Caco-2 (cell line): ENCODE measurements around the gene PPFIBP2. TPM values are rescaled to one million over a fixed set of nuclear protein-coding genes. Genes with fewer than 3 reads are reported as not detected.

ENCODE experiments used
- BruUV-seq: library from RNA; stranded (reverse); fragments of 400-500 nt; replicated peaks from 2 replicates; lab custom pipeline; 2021; lab: Mats Ljungman, UMichigan
- CTCF ChIA-PET: fragments of 300-600 bp; sonication (Branson Sonifier 250); formaldehyde crosslinking; loops from one replicate; lab custom pipeline; 2022; ENCODE audit warnings: antibody characterized with exemption; lab: Charles Lee
- POLR2A ChIA-PET: fragments of 300-600 bp; sonication (Branson Sonifier 250); formaldehyde crosslinking; loops from one replicate; lab custom pipeline; 2022; ENCODE audit warnings: antibody characterized with exemption; lab: Charles Lee
- DNase-seq, 2 experiments: peaks; one replicate each; pipeline versions ENCODE4 v3.0.0 to v3.0.0-alpha.2; 2020 to 2022
- H3K27me3 ChIP-seq: replicated peaks from 2 replicates; pipeline ENCODE4 v1.6.0; 2011; ENCODE audit warnings: low read length; ENCODE audit not compliant: control insufficient read depth, insufficient read depth
- H3K36me3 ChIP-seq: 2 replicates; pipeline ENCODE4 v1.5.1; 2011; ENCODE audit warnings: low read length; ENCODE audit not compliant: control insufficient read depth, insufficient read depth
- H3K4me1 ChIP-seq: fragments of 250-450 bp; sonication (Bioruptor Pico); 2 replicates; pipeline ENCODE4 v1.5.1; 2020; ENCODE audit warnings: mild to moderate bottlenecking
- H3K4me3 ChIP-seq: 2 replicates; pipeline ENCODE4 v1.5.1; 2011; ENCODE audit warnings: low read depth, mild to moderate bottlenecking, control low read depth, low read length
- H3K9me3 ChIP-seq: fragments of 250-450 bp; sonication (Bioruptor Pico); 2 replicates; pipeline ENCODE4 v1.5.1; 2020; ENCODE audit warnings: mild to moderate bottlenecking, moderate library complexity
- H3K27ac Mint-ChIP-seq: one replicate; pipeline ENCODE4 v1.8.0; 2022; ENCODE audit warnings: mixed read lengths; ENCODE audit not compliant: unreplicated experiment
- H3K27me3 Mint-ChIP-seq: one replicate; pipeline ENCODE4 v1.8.0; 2022; ENCODE audit warnings: mixed read lengths; ENCODE audit not compliant: insufficient read depth, unreplicated experiment
- H3K36me3 Mint-ChIP-seq: one replicate; pipeline ENCODE4 v1.8.0; 2022; ENCODE audit warnings: mild to moderate bottlenecking, mixed read lengths; ENCODE audit not compliant: insufficient read depth, unreplicated experiment
- H3K4me1 Mint-ChIP-seq: one replicate; pipeline ENCODE4 v1.8.0; 2022; ENCODE audit warnings: low read depth, mixed read lengths; ENCODE audit not compliant: unreplicated experiment
- H3K4me3 Mint-ChIP-seq: one replicate; pipeline ENCODE4 v1.8.0; 2022; ENCODE audit warnings: mild to moderate bottlenecking, moderate library complexity, mixed read lengths; ENCODE audit not compliant: unreplicated experiment
- H3K9me3 Mint-ChIP-seq: one replicate; pipeline ENCODE4 v1.8.0; 2022; ENCODE audit warnings: mixed read lengths; ENCODE audit not compliant: unreplicated experiment
- CTCF ChIP-seq, 2 experiments: fragments of 200-600 bp in 1 of 2; IDR thresholded peaks; 1 replicate in 1 of 2; 2 replicates in 1 of 2; pipeline versions ENCODE4 v1.5.1 to v1.8.0; 2011 to 2022; ENCODE audit warnings: antibody characterized with exemption in 1 of 2, control low read depth in 1 of 2, inconsistent platforms in 1 of 2, low read depth in 1 of 2, low read length in 1 of 2, mild to moderate bottlenecking in 1 of 2, moderate library complexity in 1 of 2; ENCODE audit not compliant: insufficient read depth in 1 of 2, severe bottlenecking in 1 of 2, unreplicated experiment in 1 of 2
- intact Hi-C: fragments of 100-400 bp; cut with micrococcal nuclease; formaldehyde crosslinking; loops from one replicate; pipeline ENCODE4 v1.10.0; 2022; ENCODE audit not compliant: unreplicated experiment
- total RNA-seq: library from RNA; stranded (reverse); gene quantifications from 2 replicates; pipeline ENCODE4 v1.2.3, GENCODE V29; 2022

The PPFIBP2 gene
- total RNA-seq, 1 experiment from 2014 or later = 72.5 TPM

DNA sequence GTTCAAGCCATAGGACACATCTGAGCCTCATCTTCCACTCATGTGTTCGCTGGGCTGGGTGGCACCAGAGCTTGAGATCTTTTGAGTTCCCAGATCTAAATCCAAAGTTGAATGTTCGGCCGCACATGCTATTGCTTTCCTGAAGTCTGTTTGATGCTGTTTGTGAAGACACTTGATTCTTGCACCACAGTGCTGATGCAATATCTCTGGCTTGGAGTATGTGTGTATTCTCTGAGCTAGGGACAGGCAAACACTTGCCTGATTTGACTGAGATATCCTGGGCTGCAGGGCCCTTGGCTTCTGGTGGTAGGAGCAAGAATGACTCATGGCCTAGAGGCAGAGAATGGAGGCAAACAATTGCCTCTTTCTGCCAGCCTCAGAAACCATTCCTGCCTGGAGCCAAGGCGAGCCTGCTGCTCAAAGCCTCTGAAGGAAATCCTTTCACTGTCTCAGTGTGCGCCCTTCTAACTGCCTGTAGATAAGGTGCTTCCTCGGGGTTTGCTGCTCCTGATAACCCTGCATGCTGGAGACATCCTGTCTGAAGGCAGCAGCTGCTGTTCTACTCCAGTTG lies 86.5 kb downstream of the PPFIBP2 start:
- Mint-ChIP-seq H3K9me3 (no peaks in the 10 kb centered on the region), H3K27ac (peak overlapping the region; percentile 79), H3K36me3 (peaks cover 27% of the 10 kb centered on the region), H3K4me1 (peaks cover 36% of the 10 kb centered on the region), H3K4me3 (peak overlapping the region; percentile 19), H3K27me3 (no peaks in the 10 kb centered on the region)
- Histone ChIP-seq H3K4me3 (no peak overlapping the region), H3K36me3 (no peaks in the 10 kb centered on the region), H3K4me1 (peaks cover 68% of the 10 kb centered on the region), H3K9me3 (no peaks in the 10 kb centered on the region), H3K27me3 (no peaks in the 10 kb centered on the region)
- no peak for TF ChIP-seq CTCF (IDR thresholded peaks at IDR 0.05; ENCODE audit: insufficient read depth in 1 of 2, low read depth in 1 of 2, low read length in 1 of 2, severe bottlenecking in 1 of 2, unreplicated experiment in 1 of 2)
- BruUV-seq = no TSS peak
- ChIA-PET CTCF (interaction anchor here (1.0 to 1.5 kb wide), 3 partner anchors 27 to 65 kb away, joined by 3 to 6 read pairs (median 6); no protein-coding TSS in a partner anchor), POLR2A (interaction anchor here (1.0 to 1.3 kb wide), 2 partner anchors 15 to 26 kb away, joined by 4 read pairs; no protein-coding TSS in a partner anchor)
- DNase-seq = peak; percentile 81 to 87
- intact Hi-C loops = loop anchor here (1.0 kb wide), 2 partner anchors 12 to 27 kb away; no protein-coding TSS in a partner anchor

DNA sequence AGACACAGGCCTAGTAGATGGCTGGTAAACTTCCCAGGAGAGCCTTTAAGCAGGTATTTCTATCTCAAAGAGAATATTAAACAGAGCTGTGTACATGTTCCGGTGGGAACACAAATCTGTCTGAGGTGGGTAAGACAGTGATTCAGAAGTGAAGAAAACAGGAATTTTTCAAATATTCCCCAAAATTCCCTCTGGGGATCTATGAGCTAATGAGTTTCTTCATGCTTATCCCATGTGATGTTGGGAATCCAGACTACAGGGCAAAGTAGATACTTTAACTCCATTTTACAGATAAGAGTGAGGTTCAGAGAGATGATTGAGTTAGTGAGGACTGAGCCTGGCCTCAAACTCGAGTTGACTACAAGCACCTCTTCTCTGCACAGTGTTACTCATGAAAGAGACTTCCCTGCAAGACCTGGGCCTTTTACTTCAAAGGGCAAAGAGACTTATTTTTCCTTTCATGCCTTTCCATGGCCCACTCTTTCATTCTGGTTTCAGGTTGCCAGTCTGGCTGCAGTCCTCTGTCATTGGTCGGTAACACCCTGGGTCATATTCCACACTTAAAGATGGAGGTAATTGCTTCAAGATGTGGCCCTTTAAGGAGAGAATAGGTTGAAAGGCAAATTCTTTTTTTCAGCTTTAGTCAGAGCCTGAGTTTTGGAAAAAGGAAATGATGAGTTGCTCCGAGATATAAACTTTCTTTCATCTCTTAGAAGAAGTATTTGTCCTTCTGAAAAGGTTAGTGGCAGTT lies 89.4 kb downstream of the PPFIBP2 start:
- Histone ChIP-seq H3K4me3 (no peak overlapping the region), H3K27me3 (no peaks in the 10 kb centered on the region), H3K36me3 (no peaks in the 10 kb centered on the region), H3K9me3 (no peaks in the 10 kb centered on the region), H3K4me1 (peaks cover 61% of the 10 kb centered on the region)
- BruUV-seq = no TSS peak
- TF ChIP-seq CTCF (IDR thresholded peaks at IDR 0.05; ENCODE audit: insufficient read depth in 1 of 2, low read depth in 1 of 2, low read length in 1 of 2, severe bottlenecking in 1 of 2, unreplicated experiment in 1 of 2) = no peak
- Mint-ChIP-seq H3K27ac (peak overlapping the region; percentile 36), H3K36me3 (peaks cover 16% of the 10 kb centered on the region), H3K9me3 (no peaks in the 10 kb centered on the region), H3K27me3 (no peaks in the 10 kb centered on the region), H3K4me1 (peaks cover 23% of the 10 kb centered on the region), H3K4me3 (no peak overlapping the region)
- ChIA-PET CTCF (no interaction called here), POLR2A (no interaction called here)
- intact Hi-C loops = no loop called here
- DNase-seq = no peak

DNA sequence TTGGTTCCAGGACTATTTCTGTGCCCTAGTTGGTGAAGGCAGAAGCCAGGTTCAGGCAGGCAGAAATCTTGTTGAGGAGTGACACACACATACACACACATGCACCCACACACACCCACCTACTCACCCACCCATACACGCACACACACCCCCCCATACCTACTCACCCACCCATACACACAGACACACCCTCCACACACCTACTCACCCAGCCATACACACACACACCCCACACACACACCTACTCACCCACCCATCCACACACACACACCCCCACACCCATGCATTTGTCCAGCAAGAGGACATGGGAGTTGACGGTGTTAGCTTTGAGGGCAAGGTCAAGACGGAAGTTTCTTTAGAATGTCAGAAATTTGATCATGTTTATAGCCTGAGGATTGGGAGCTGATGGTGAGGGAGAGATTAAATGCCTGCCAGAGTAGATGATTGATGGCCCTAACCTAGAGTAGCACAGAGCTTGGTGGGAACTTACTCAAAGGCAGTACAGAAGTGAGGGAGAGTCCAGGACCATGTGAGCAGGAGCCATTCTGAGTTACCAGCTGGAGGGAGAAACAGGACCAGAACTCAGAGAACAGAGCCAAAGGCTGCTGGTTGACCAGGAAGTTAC lies 90.6 kb downstream of the PPFIBP2 start:
- POLR2A ChIA-PET = interaction anchor here (3.1 kb wide), 1 partner anchor 30 kb away, joined by 47 read pairs; no protein-coding TSS in a partner anchor
- Mint-ChIP-seq H3K36me3 (peaks cover 13% of the 10 kb centered on the region), H3K4me3 (no peak overlapping the region), H3K27me3 (no peaks in the 10 kb centered on the region), H3K9me3 (no peaks in the 10 kb centered on the region), H3K4me1 (peaks cover 14% of the 10 kb centered on the region), H3K27ac (no peak overlapping the region)
- no peaks in the 10 kb centered on the region for H3K27me3 ChIP-seq
- TF ChIP-seq CTCF (IDR thresholded peaks at IDR 0.05; ENCODE audit: insufficient read depth in 1 of 2, low read depth in 1 of 2, low read length in 1 of 2, severe bottlenecking in 1 of 2, unreplicated experiment in 1 of 2) = no peak
- 0 out of 2 replicates have a peak, but pooled peaks cover 2% of the 10 kb centered on the region for H3K36me3 ChIP-seq
- no TSS peak for BruUV-seq
- CTCF ChIA-PET = interaction anchor here (0.5 kb wide), 1 partner anchor 12 kb away, joined by 3 read pairs; no protein-coding TSS in a partner anchor
- H3K4me1 ChIP-seq = peaks cover 69% of the 10 kb centered on the region
- no peak overlapping the region for H3K4me3 ChIP-seq
- intact Hi-C loops = no loop called here
- DNase-seq = peak in 1 of 2 experiments; percentile 50
- no peaks in the 10 kb centered on the region for H3K9me3 ChIP-seq
